Progenitor cell of endocrine pancreas (in vitro differentiated cells): ENCODE measurements around the gene TRAF4. TPM values are rescaled to one million over a fixed set of nuclear protein-coding genes. Genes with fewer than 3 reads are reported as not detected.
"Not testable (repeated sequence)": the region's sequence is repeated elsewhere in the genome, so short reads cannot be mapped to it uniquely, and the experiment has no call there.

Source experiments
- DNase-seq: peaks from one replicate; pipeline ENCODE4 v3.0.0; 2021; ENCODE audit warnings: low spot score; ENCODE audit not compliant: unreplicated experiment
- H3K27ac Mint-ChIP-seq: 2 replicates; pipeline ENCODE4 v1.8.0; 2021; ENCODE audit warnings: mild to moderate bottlenecking, moderate library complexity, mixed read lengths
- H3K27me3 Mint-ChIP-seq: 2 replicates; pipeline ENCODE4 v1.8.0; 2021; ENCODE audit warnings: mixed read lengths
- H3K36me3 Mint-ChIP-seq: 2 replicates; pipeline ENCODE4 v1.8.0; 2022; ENCODE audit warnings: mixed read lengths; ENCODE audit not compliant: insufficient read depth
- H3K4me1 Mint-ChIP-seq: 2 replicates; pipeline ENCODE4 v1.8.0; 2021; ENCODE audit warnings: low read depth, mixed read lengths
- H3K4me3 Mint-ChIP-seq: 2 replicates; pipeline ENCODE4 v1.8.0; 2021; ENCODE audit warnings: low read depth, mild to moderate bottlenecking, moderate library complexity, mixed read lengths
- H3K9me3 Mint-ChIP-seq: 2 replicates; pipeline ENCODE4 v1.8.0; 2021; ENCODE audit warnings: low read depth, mixed read lengths
- CTCF ChIP-seq: fragments of 200-600 bp; sonication (generic); IDR thresholded peaks from one replicate; pipeline ENCODE4 v1.5.0; 2021; ENCODE audit warnings: antibody characterized with exemption, mild to moderate bottlenecking; ENCODE audit not compliant: unreplicated experiment
- total RNA-seq: library from RNA; stranded (reverse); gene quantifications from 2 replicates; pipeline ENCODE4 v1.2.1, GENCODE V29; 2021

TRAF4 gene
- total RNA-seq, 1 donor from 2014 or later, result 260 TPM

- no peaks in the 10 kb centered on the region for H3K9me3 Mint-ChIP-seq
- peak within 1 kb of the TSS; percentile 98 for H3K27ac Mint-ChIP-seq
- no peaks in the 10 kb centered on the region for H3K27me3 Mint-ChIP-seq
- no peak for TF ChIP-seq CTCF
- peak; percentile 95 for DNase-seq
- H3K4me1 Mint-ChIP-seq, result peaks cover 22% of the 10 kb centered on the region
- peak within 1 kb of the TSS; percentile 89 for H3K4me3 Mint-ChIP-seq
- H3K36me3 Mint-ChIP-seq, result peaks cover 7% of the 10 kb centered on the region
Observed at GRCh38 chr17:28728364-28729200, 15.2 kb upstream of the TRAF4 start, which contains the start of gene NEK8. Gene NEK8, plus strand, starts transcription at chr17:28728788. Its CDS starts 26 bp downstream, at chr17:28728814.

- Mint-ChIP-seq H3K4me1 (peaks cover 14% of the 10 kb centered on the region), H3K27ac (peak overlapping the region; percentile 1), H3K27me3 (no peaks in the 10 kb centered on the region), H3K36me3 (no peaks in the 10 kb centered on the region), H3K9me3 (no peaks in the 10 kb centered on the region), H3K4me3 (no peak overlapping the region)
- DNase-seq, result no peak
- no peak for TF ChIP-seq CTCF
Observed at GRCh38 chr17:28729950-28730330, 13.9 kb upstream of the TRAF4 start.

- Mint-ChIP-seq H3K36me3 (peaks cover 2% of the 10 kb centered on the region), H3K27me3 (no peaks in the 10 kb centered on the region), H3K9me3 (no peaks in the 10 kb centered on the region), H3K4me3 (no peak overlapping the region), H3K4me1 (peaks cover 3% of the 10 kb centered on the region), H3K27ac (no peak overlapping the region)
- TF ChIP-seq CTCF, result no peak
- DNase-seq, result no peak
Observed at GRCh38 chr17:28733346-28733745, 10.5 kb upstream of the TRAF4 start.

- DNase-seq, result no peak
- Mint-ChIP-seq H3K4me1 (no peaks in the 10 kb centered on the region), H3K9me3 (no peaks in the 10 kb centered on the region), H3K4me3 (no peak overlapping the region), H3K36me3 (peaks cover 5% of the 10 kb centered on the region), H3K27me3 (no peaks in the 10 kb centered on the region), H3K27ac (no peak overlapping the region)
- no peak for TF ChIP-seq CTCF
Observed at GRCh38 chr17:28734712-28735241, 9.0 kb upstream of the TRAF4 start.

GRCh38 chr17:28735242-28735722, 8.5 kb upstream of the TRAF4 start:
- TF ChIP-seq CTCF, result no peak
- no peaks in the 10 kb centered on the region for H3K27me3 Mint-ChIP-seq
- no peaks in the 10 kb centered on the region for H3K4me1 Mint-ChIP-seq
- H3K27ac Mint-ChIP-seq, result no peak overlapping the region
- H3K4me3 Mint-ChIP-seq, result no peak overlapping the region
- no peaks in the 10 kb centered on the region for H3K9me3 Mint-ChIP-seq
- DNase-seq, result no peak
- H3K36me3 Mint-ChIP-seq, result peaks cover 6% of the 10 kb centered on the region

GRCh38 chr17:28735913-28736769, 7.7 kb upstream of the TRAF4 start:
- not testable (repeated sequence) for H3K36me3 Mint-ChIP-seq, H3K4me1 Mint-ChIP-seq, H3K9me3 Mint-ChIP-seq, H3K27me3 Mint-ChIP-seq, H3K4me3 Mint-ChIP-seq, H3K27ac Mint-ChIP-seq, DNase-seq
